Endodermal cell (in vitro differentiated cells): Measurements from ENCODE around the gene YOD1. TPM values are rescaled to one million over a fixed set of nuclear protein-coding genes. Genes with fewer than 3 reads are reported as not detected.

ENCODE experiments used
- DNase-seq: peaks from one replicate; pipeline ENCODE4 v3.0.0-alpha.2; 2017
- H3K27ac ChIP-seq: 2 replicates; pipeline ENCODE4 v1.5.1; 2013; ENCODE audit warnings: mild to moderate bottlenecking, low read depth, low read length, moderate library complexity
- H3K27me3 ChIP-seq: 2 replicates; pipeline ENCODE4 v1.6.1; 2013; ENCODE audit warnings: mild to moderate bottlenecking, low read length, moderate library complexity; ENCODE audit not compliant: insufficient read depth, control insufficient read depth, poor library complexity, severe bottlenecking
- H3K36me3 ChIP-seq: 2 replicates; pipeline ENCODE4 v1.7.0; 2013; ENCODE audit warnings: mild to moderate bottlenecking, low read length, moderate library complexity; ENCODE audit not compliant: control insufficient read depth, insufficient read depth
- H3K4me1 ChIP-seq: one replicate; pipeline ENCODE4 v1.7.0; 2013; ENCODE audit warnings: low read length; ENCODE audit not compliant: control insufficient read depth, insufficient read depth
- H3K4me3 ChIP-seq: 2 replicates; pipeline ENCODE4 v1.5.1; 2013; ENCODE audit warnings: mild to moderate bottlenecking, low read length, moderate library complexity
- H3K9ac ChIP-seq: 2 replicates; pipeline ENCODE4 v1.6.1; 2013; ENCODE audit warnings: mild to moderate bottlenecking, low read length, moderate library complexity; ENCODE audit not compliant: poor library complexity, severe bottlenecking; ENCODE audit errors: extremely low read depth
- H3K9me3 ChIP-seq: 2 replicates; pipeline ENCODE4 v1.6.1; 2013; ENCODE audit warnings: mild to moderate bottlenecking, low read length, moderate library complexity; ENCODE audit not compliant: control insufficient read depth
- H3K27ac Mint-ChIP-seq: 2 replicates; pipeline ENCODE4 v1.8.0; 2020; ENCODE audit warnings: mixed read lengths
- H3K27me3 Mint-ChIP-seq: 2 replicates; pipeline ENCODE4 v1.8.0; 2021; ENCODE audit warnings: mild to moderate bottlenecking, mixed read lengths; ENCODE audit not compliant: insufficient read depth
- H3K36me3 Mint-ChIP-seq: 2 replicates; pipeline ENCODE4 v1.8.0; 2020; ENCODE audit warnings: low read depth, mixed read lengths
- H3K4me1 Mint-ChIP-seq: 2 replicates; pipeline ENCODE4 v1.8.0; 2020; ENCODE audit warnings: mixed read lengths
- H3K4me3 Mint-ChIP-seq: 2 replicates; pipeline ENCODE4 v1.8.0; 2020; ENCODE audit warnings: mild to moderate bottlenecking, moderate library complexity, mixed read lengths
- H3K9me3 Mint-ChIP-seq: 2 replicates; pipeline ENCODE4 v1.8.0; 2020; ENCODE audit warnings: mild to moderate bottlenecking, mixed read lengths
- WGBS, 2 experiments: methylation state at CpG; one replicate each; pipeline versions ENCODE4 v1.1.5 to v1.1.7; 2013; ENCODE audit warnings: missing lambda C conversion rate in 2 of 2, mixed read lengths in 1 of 2; ENCODE audit not compliant: insufficient coverage in 1 of 2, insufficient read length in 1 of 2; 5-methylcytosine and 5-hydroxymethylcytosine counted together
- total RNA-seq, 2 donors: library from RNA; stranded (reverse); fragmentation: NEBNext Ultra II Directional in 1 of 2; extraction: Animal tissue kit (Norgen Biotek cat#: 25700) in 1 of 2; gene quantifications; 2 replicates in 1 of 2; 3 replicates in 1 of 2; pipeline ENCODE4 v1.2.1, GENCODE V29; 2021
- TF ChIP-seq, protein P1 (sequence below): fragments of 200-600 bp; sonication (generic); conservative IDR thresholded peaks from 2 replicates; pipeline ENCODE4 v1.5.0; 2021; ENCODE audit warnings: antibody characterized with exemption, mild to moderate bottlenecking

The YOD1 gene
- total RNA-seq, 2 donors from 2014 or later, result 10.8 to 18.8 TPM

GRCh38 chr1:207020065-207020708, 30.8 kb downstream of the YOD1 start:
- no peak for DNase-seq
- no peak overlapping the region for H3K27ac Mint-ChIP-seq
- no peak overlapping the region for H3K27ac ChIP-seq
- H3K4me3 ChIP-seq, result no peak overlapping the region
- H3K4me1 Mint-ChIP-seq, result peaks cover 8% of the 10 kb centered on the region
- WGBS, 2 experiments, result 95 to 100% methylated on average over 3 to 7 of the region's 9 CpGs
- H3K9ac ChIP-seq, result no peak overlapping the region
- no peak overlapping the region for H3K4me3 Mint-ChIP-seq
- TF ChIP-seq, protein P1, sequence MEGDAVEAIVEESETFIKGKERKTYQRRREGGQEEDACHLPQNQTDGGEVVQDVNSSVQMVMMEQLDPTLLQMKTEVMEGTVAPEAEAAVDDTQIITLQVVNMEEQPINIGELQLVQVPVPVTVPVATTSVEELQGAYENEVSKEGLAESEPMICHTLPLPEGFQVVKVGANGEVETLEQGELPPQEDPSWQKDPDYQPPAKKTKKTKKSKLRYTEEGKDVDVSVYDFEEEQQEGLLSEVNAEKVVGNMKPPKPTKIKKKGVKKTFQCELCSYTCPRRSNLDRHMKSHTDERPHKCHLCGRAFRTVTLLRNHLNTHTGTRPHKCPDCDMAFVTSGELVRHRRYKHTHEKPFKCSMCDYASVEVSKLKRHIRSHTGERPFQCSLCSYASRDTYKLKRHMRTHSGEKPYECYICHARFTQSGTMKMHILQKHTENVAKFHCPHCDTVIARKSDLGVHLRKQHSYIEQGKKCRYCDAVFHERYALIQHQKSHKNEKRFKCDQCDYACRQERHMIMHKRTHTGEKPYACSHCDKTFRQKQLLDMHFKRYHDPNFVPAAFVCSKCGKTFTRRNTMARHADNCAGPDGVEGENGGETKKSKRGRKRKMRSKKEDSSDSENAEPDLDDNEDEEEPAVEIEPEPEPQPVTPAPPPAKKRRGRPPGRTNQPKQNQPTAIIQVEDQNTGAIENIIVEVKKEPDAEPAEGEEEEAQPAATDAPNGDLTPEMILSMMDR, result no peak
- peaks cover 2% of the 10 kb centered on the region for H3K4me1 ChIP-seq
- H3K9me3 Mint-ChIP-seq, result no peaks in the 10 kb centered on the region
- H3K36me3 ChIP-seq, result no peaks in the 10 kb centered on the region
- H3K27me3 ChIP-seq, result peaks cover 29% of the 10 kb centered on the region
- H3K36me3 Mint-ChIP-seq, result no peaks in the 10 kb centered on the region
- peaks cover 19% of the 10 kb centered on the region for H3K27me3 Mint-ChIP-seq
- H3K9me3 ChIP-seq, result no peaks in the 10 kb centered on the region

DNA sequence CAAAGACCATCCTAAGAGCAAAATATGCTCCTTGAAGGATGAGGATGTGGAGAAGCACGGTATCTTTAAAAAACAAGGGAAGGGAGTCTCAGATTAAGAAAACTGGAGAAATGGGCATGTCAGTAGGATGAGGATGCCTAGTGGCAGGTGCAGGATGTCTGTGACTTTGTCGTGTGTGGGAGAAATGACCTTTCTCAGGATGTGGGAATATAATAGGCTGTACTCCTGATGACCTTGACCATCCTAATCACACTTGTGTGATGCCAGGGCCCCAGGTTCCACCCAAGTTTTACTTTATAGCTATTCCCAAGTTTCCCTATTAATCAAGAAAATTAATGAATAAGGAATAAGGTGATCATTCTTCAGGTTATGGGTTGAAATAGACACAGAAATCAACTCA, 31.3 kb downstream of the YOD1 start:
- Histone ChIP-seq H3K4me1 (no peaks in the 10 kb centered on the region), H3K4me3 (no peak overlapping the region), H3K36me3 (no peaks in the 10 kb centered on the region), H3K9me3 (no peaks in the 10 kb centered on the region), H3K9ac (no peak overlapping the region), H3K27me3 (peaks cover 29% of the 10 kb centered on the region), H3K27ac (no peak overlapping the region)
- Mint-ChIP-seq H3K4me1 (peaks cover 4% of the 10 kb centered on the region), H3K4me3 (no peak overlapping the region), H3K36me3 (no peaks in the 10 kb centered on the region), H3K9me3 (no peaks in the 10 kb centered on the region), H3K27ac (no peak overlapping the region), H3K27me3 (peaks cover 24% of the 10 kb centered on the region)
- 98 to 100% methylated on average over 1 to 2 of the region's 2 CpGs for WGBS, 2 experiments
- DNase-seq, result no peak
- TF ChIP-seq, protein P1, result no peak

GRCh38 chr1:207019161-207019560, 31.8 kb downstream of the YOD1 start:
- Mint-ChIP-seq H3K9me3 (no peaks in the 10 kb centered on the region), H3K27ac (no peak overlapping the region), H3K36me3 (no peaks in the 10 kb centered on the region), H3K27me3 (peaks cover 28% of the 10 kb centered on the region), H3K4me3 (no peak overlapping the region), H3K4me1 (no peaks in the 10 kb centered on the region)
- no peaks in the 10 kb centered on the region for H3K36me3 ChIP-seq
- no peaks in the 10 kb centered on the region for H3K9me3 ChIP-seq
- no peak overlapping the region for H3K4me3 ChIP-seq
- WGBS, 2 experiments, result 60 to 91% methylated on average over 1 to 2 of the region's 2 CpGs
- TF ChIP-seq, protein P1, result no peak
- no peak overlapping the region for H3K27ac ChIP-seq
- DNase-seq, result no peak
- no peaks in the 10 kb centered on the region for H3K4me1 ChIP-seq
- no peak overlapping the region for H3K9ac ChIP-seq
- H3K27me3 ChIP-seq, result peaks cover 29% of the 10 kb centered on the region
